Measurements from ENCODE around the gene DOCK6.

DNA sequence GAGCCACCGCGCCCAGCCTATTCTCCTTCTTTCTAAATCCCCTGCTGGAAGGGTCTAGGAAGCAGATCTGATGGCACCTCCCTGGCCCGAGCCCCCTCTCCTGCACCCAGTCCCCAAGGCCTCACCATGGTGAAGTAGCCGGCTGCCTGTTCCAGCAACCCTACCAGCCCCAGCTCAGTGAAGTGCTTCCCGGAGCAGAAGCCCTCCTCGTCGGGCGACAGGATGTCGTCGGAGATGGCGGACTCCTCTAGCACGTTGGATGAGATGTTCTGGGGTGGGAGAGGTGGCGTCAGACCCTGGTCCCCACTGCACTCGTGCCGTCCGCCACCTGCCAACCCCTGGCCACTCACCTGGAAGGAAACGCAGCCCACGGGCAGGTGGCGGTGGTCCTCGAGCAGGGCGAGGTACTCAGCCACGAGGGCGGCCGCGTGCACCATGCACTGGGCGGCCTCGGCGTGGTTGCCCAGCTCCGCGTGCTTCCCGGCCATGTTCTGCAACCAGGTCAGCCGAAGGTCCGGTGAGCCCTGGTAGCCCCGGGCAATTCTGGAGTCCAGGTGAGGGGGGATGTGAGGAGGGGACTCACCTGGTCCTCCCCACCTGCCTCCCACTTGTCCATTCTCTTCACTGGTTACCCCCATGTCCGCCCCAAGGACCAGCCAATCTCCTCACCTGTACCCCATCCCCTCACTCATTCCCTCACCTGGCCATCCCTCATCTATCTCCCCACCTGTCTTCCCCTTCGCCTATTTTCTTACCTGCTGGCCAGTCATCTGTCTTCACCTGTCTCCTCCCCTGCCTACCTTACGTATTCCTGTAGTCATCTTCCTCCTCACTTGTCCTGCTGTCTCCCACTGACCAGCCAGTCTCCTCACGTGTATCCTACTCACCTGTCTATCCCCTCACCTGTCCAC is 53.5 kb downstream of the DOCK6 start:
- TF ChIP-seq POLR2A (IDR thresholded peaks at IDR 0.05) = no peak
- TF ChIP-seq, protein P1, sequence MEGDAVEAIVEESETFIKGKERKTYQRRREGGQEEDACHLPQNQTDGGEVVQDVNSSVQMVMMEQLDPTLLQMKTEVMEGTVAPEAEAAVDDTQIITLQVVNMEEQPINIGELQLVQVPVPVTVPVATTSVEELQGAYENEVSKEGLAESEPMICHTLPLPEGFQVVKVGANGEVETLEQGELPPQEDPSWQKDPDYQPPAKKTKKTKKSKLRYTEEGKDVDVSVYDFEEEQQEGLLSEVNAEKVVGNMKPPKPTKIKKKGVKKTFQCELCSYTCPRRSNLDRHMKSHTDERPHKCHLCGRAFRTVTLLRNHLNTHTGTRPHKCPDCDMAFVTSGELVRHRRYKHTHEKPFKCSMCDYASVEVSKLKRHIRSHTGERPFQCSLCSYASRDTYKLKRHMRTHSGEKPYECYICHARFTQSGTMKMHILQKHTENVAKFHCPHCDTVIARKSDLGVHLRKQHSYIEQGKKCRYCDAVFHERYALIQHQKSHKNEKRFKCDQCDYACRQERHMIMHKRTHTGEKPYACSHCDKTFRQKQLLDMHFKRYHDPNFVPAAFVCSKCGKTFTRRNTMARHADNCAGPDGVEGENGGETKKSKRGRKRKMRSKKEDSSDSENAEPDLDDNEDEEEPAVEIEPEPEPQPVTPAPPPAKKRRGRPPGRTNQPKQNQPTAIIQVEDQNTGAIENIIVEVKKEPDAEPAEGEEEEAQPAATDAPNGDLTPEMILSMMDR (IDR thresholded peaks at IDR 0.05) = no peak
